Astrocyte (in vitro differentiated cells and primary cell): ENCODE results near the gene GLIPR1L1. TPM values are rescaled to one million over a fixed set of nuclear protein-coding genes. Genes with fewer than 3 reads are reported as not detected.

Source experiments
- DNase-seq: peaks from one replicate; pipeline ENCODE4 v3.0.0-alpha.2; 2010; ENCODE audit warnings: low read depth
- FAIRE-seq: peaks from 2 replicates; lab custom pipeline; 2011; peaks lifted over from hg19 to GRCh38; lab: Jason Lieb, UNC
- H2AFZ ChIP-seq: 2 replicates; pipeline ENCODE4 v1.6.0; 2012; ENCODE audit warnings: low read depth, low read length, inconsistent platforms
- H3K27ac ChIP-seq: 2 replicates; pipeline ENCODE4 v1.5.1; 2011; ENCODE audit warnings: low read depth, low read length, inconsistent platforms
- H3K27me3 ChIP-seq: 2 replicates; pipeline ENCODE4 v1.6.0; 2011; ENCODE audit warnings: low read length, inconsistent platforms; ENCODE audit not compliant: insufficient read depth
- H3K36me3 ChIP-seq: 2 replicates; pipeline ENCODE4 v1.5.1; 2011; ENCODE audit warnings: low read length, inconsistent platforms; ENCODE audit not compliant: insufficient read depth
- H3K4me1 ChIP-seq: 2 replicates; pipeline ENCODE4 v1.5.1; 2011; ENCODE audit warnings: low read length, inconsistent platforms; ENCODE audit not compliant: insufficient read depth
- H3K4me2 ChIP-seq: 2 replicates; pipeline ENCODE4 v1.6.0; 2012; ENCODE audit warnings: low read length, inconsistent platforms
- H3K4me3 ChIP-seq: 2 replicates; pipeline ENCODE4 v1.5.1; 2011; ENCODE audit warnings: low read depth, mild to moderate bottlenecking, low read length, inconsistent platforms; ENCODE audit not compliant: insufficient read depth
- H3K79me2 ChIP-seq: 2 replicates; pipeline ENCODE4 v1.6.0; 2012; ENCODE audit warnings: mild to moderate bottlenecking, low read length, inconsistent platforms; ENCODE audit not compliant: insufficient read depth
- H3K9ac ChIP-seq: 2 replicates; pipeline ENCODE4 v1.6.0; 2012; ENCODE audit warnings: mild to moderate bottlenecking, low read length, inconsistent platforms
- H3K9me3 ChIP-seq: 2 replicates; pipeline ENCODE4 v1.5.1; 2012; ENCODE audit warnings: low read depth, mild to moderate bottlenecking, low read length, inconsistent platforms; ENCODE audit not compliant: insufficient read depth
- H4K20me1 ChIP-seq: 2 replicates; pipeline ENCODE4 v1.6.0; 2012; ENCODE audit warnings: low read length, inconsistent platforms; ENCODE audit not compliant: insufficient read depth
- H3K27ac Mint-ChIP-seq: one replicate; pipeline ENCODE4 v1.8.0; 2021; ENCODE audit warnings: mild to moderate bottlenecking, mixed read lengths; ENCODE audit not compliant: unreplicated experiment
- H3K27me3 Mint-ChIP-seq: one replicate; pipeline ENCODE4 v1.8.0; 2021; ENCODE audit warnings: low read depth, mixed read lengths; ENCODE audit not compliant: unreplicated experiment
- H3K36me3 Mint-ChIP-seq: one replicate; pipeline ENCODE4 v1.8.0; 2021; ENCODE audit warnings: low read depth, mixed read lengths; ENCODE audit not compliant: unreplicated experiment
- H3K4me1 Mint-ChIP-seq: one replicate; pipeline ENCODE4 v1.8.0; 2021; ENCODE audit warnings: low read depth, mixed read lengths; ENCODE audit not compliant: unreplicated experiment
- H3K4me3 Mint-ChIP-seq: one replicate; pipeline ENCODE4 v1.8.0; 2021; ENCODE audit warnings: mild to moderate bottlenecking, moderate library complexity, mixed read lengths; ENCODE audit not compliant: unreplicated experiment
- H3K9me3 Mint-ChIP-seq: one replicate; pipeline ENCODE4 v1.8.0; 2021; ENCODE audit warnings: mild to moderate bottlenecking, mixed read lengths; ENCODE audit not compliant: unreplicated experiment
- CTCF ChIP-seq: IDR thresholded peaks from 2 replicates; pipeline ENCODE4 v1.5.1; 2011; ENCODE audit warnings: low read depth, mild to moderate bottlenecking, inconsistent platforms, low read length, moderate library complexity; ENCODE audit not compliant: insufficient read depth
- EZH2 ChIP-seq: IDR thresholded peaks from 2 replicates; pipeline ENCODE4 v1.6.1; 2012; ENCODE audit warnings: mild to moderate bottlenecking, low read length, inconsistent platforms; ENCODE audit not compliant: insufficient read depth
- total RNA-seq: library from RNA; stranded (reverse); gene quantifications from 2 replicates; pipeline ENCODE4 v1.2.1, GENCODE V29; 2021

The GLIPR1L1 gene
- total RNA-seq, 1 donor from 2014 or later = not detected

GRCh38 chr12:75390899-75391538 lies 56.5 kb downstream of the GLIPR1L1 start, which contains the start of gene GLIPR1L2:
GLIPR1L2 (plus strand) TSS chr12:75391089; CDS start chr12:75391117, 28 bp downstream.
- peaks cover 10% of the 10 kb centered on the region for H3K4me1 Mint-ChIP-seq
- H3K4me3 Mint-ChIP-seq = peak within 1 kb of the TSS; percentile 88
- Histone ChIP-seq H4K20me1 (no peaks in the 10 kb centered on the region), H3K27me3 (no peaks in the 10 kb centered on the region), H3K4me1 (peaks cover 8% of the 10 kb centered on the region), H3K9ac (peak within 1 kb of the TSS; percentile 86), H3K9me3 (no peaks in the 10 kb centered on the region), H3K79me2 (no peaks in the 10 kb centered on the region), H3K4me3 (peak within 1 kb of the TSS; percentile 73), H3K27ac (peak within 1 kb of the TSS; percentile 85), H3K4me2 (peak within 1 kb of the TSS; percentile 93), H3K36me3 (no peaks in the 10 kb centered on the region), H2AFZ (peak within 1 kb of the TSS; percentile 99)
- H3K27ac Mint-ChIP-seq = peak within 1 kb of the TSS; percentile 86
- H3K36me3 Mint-ChIP-seq = no peaks in the 10 kb centered on the region
- TF ChIP-seq CTCF = peak; percentile 67
- no peak for TF ChIP-seq EZH2
- FAIRE-seq (peak; percentile 89), DNase-seq (peak; percentile 94)
- H3K27me3 Mint-ChIP-seq = no peaks in the 10 kb centered on the region
- H3K9me3 Mint-ChIP-seq = no peaks in the 10 kb centered on the region

GRCh38 chr12:75404231-75404630 lies 69.8 kb downstream of the GLIPR1L1 start:
- H3K27ac Mint-ChIP-seq = no peak overlapping the region
- Histone ChIP-seq H3K4me1 (no peaks in the 10 kb centered on the region), H3K27ac (no peak overlapping the region), H3K9ac (no peak overlapping the region), H3K4me2 (no peak overlapping the region), H4K20me1 (no peaks in the 10 kb centered on the region), H3K4me3 (no peak overlapping the region), H3K79me2 (no peaks in the 10 kb centered on the region), H2AFZ (no peak overlapping the region), H3K27me3 (no peaks in the 10 kb centered on the region), H3K36me3 (no peaks in the 10 kb centered on the region), H3K9me3 (no peaks in the 10 kb centered on the region)
- H3K4me3 Mint-ChIP-seq = no peak overlapping the region
- TF ChIP-seq CTCF (no peak), EZH2 (no peak)
- no peaks in the 10 kb centered on the region for H3K4me1 Mint-ChIP-seq
- no peaks in the 10 kb centered on the region for H3K36me3 Mint-ChIP-seq
- H3K9me3 Mint-ChIP-seq = peaks cover 2% of the 10 kb centered on the region
- DNase-seq = no peak
- no peaks in the 10 kb centered on the region for H3K27me3 Mint-ChIP-seq
- no peak for FAIRE-seq

- Mint-ChIP-seq H3K36me3 (no peaks in the 10 kb centered on the region), H3K4me3 (no peak overlapping the region), H3K27ac (no peak overlapping the region), H3K27me3 (no peaks in the 10 kb centered on the region), H3K4me1 (no peaks in the 10 kb centered on the region), H3K9me3 (peaks cover 4% of the 10 kb centered on the region)
- FAIRE-seq = no peak
- TF ChIP-seq EZH2 = no peak
- H3K4me2 ChIP-seq = no peak overlapping the region
- no peak for DNase-seq
- H2AFZ ChIP-seq = no peak overlapping the region
- no peaks in the 10 kb centered on the region for H3K79me2 ChIP-seq
- no peak overlapping the region for H3K27ac ChIP-seq
- no peak overlapping the region for H3K4me3 ChIP-seq
- H3K9me3 ChIP-seq = no peaks in the 10 kb centered on the region
- no peak overlapping the region for H3K9ac ChIP-seq
- H3K27me3 ChIP-seq = no peaks in the 10 kb centered on the region
- no peaks in the 10 kb centered on the region for H4K20me1 ChIP-seq
- no peaks in the 10 kb centered on the region for H3K36me3 ChIP-seq
- no peaks in the 10 kb centered on the region for H3K4me1 ChIP-seq
These were observed 73.2 kb downstream of the GLIPR1L1 start for GRCh38 chr12:75407683-75408082.
